BJ (cell line): ENCODE data around the gene KCTD2. TPM values are rescaled to one million over a fixed set of nuclear protein-coding genes. Genes with fewer than 3 reads are reported as not detected.

ENCODE experiments used
- CTCF ChIA-PET: fragments of 350-600 bp; formaldehyde crosslinking; extraction: SDS; loops from one replicate; lab custom pipeline; 2021; ENCODE audit warnings: antibody characterized with exemption, inconsistent platforms; lab: Yijun Ruan, JAX
- POLR2A ChIA-PET: fragments of 300-600 bp; sonication (Branson Sonifier 250); formaldehyde crosslinking; extraction: SDS; loops from one replicate; lab custom pipeline; 2021; ENCODE audit warnings: antibody characterized with exemption; lab: Charles Lee
- DNase-seq: peaks from one replicate; pipeline ENCODE4 v3.0.0-alpha.2; 2011; ENCODE audit warnings: low read depth
- H3K27me3 ChIP-seq: 2 replicates; pipeline ENCODE4 v1.6.0; 2011; ENCODE audit warnings: low read length; ENCODE audit not compliant: control insufficient read depth, insufficient read depth
- H3K36me3 ChIP-seq: 2 replicates; pipeline ENCODE4 v1.5.1; 2011; ENCODE audit warnings: low read length; ENCODE audit not compliant: control insufficient read depth, insufficient read depth
- H3K4me3 ChIP-seq: 2 replicates; pipeline ENCODE4 v1.5.1; 2011; ENCODE audit warnings: low read depth, mild to moderate bottlenecking, control low read depth, low read length
- CTCF ChIP-seq: IDR thresholded peaks from 2 replicates; pipeline ENCODE4 v1.5.1; 2011; ENCODE audit warnings: low read depth, mild to moderate bottlenecking, control low read depth, inconsistent platforms, low read length, moderate library complexity; ENCODE audit not compliant: insufficient read depth
- polyA plus RNA-seq: library from polyadenylated mRNA; depleted of rRNA; stranded (reverse); fragments of >200 nt; gene quantifications from 2 replicates; pipeline ENCODE4 v1.2.3, GENCODE V29; 2011

Gene KCTD2
- polyA plus RNA-seq, 1 experiment, result 28.0 TPM

GRCh38 chr17:75049706-75050105 lies 2.7 kb downstream of the KCTD2 start:
- DNase-seq, result no peak

GRCh38 chr17:75051941-75052340 lies 4.9 kb downstream of the KCTD2 start:
- ChIA-PET POLR2A (no interaction called here), CTCF (interaction anchor here (1.2 to 1.4 kb wide), 2 partner anchors 90 to 150 kb away, joined by 3 read pairs; no protein-coding TSS in a partner anchor)
- no peak for TF ChIP-seq CTCF
- H3K4me3 ChIP-seq, result no peak overlapping the region
- peaks cover 4% of the 10 kb centered on the region; the same call in 1 of the 2 replicates for H3K36me3 ChIP-seq
- DNase-seq, result no peak
- no peaks in the 10 kb centered on the region for H3K27me3 ChIP-seq

More at GRCh38 chr17:75049706-75050105, 2.7 kb downstream of the KCTD2 start:
- CTCF ChIA-PET, result interaction anchor here (0.7 to 3.6 kb wide), 5 partner anchors 10 to 152 kb away, joined by 3 to 17 read pairs (median 7); partner anchors contain the start of gene CDR2L
- Histone ChIP-seq H3K4me3 (no peak overlapping the region), H3K36me3 (peaks cover 4% of the 10 kb centered on the region; the same call in 1 of the 2 replicates), H3K27me3 (no peaks in the 10 kb centered on the region)
- POLR2A ChIA-PET, result no interaction called here
- TF ChIP-seq CTCF, result no peak

GRCh38 chr17:75059369-75060345 lies 12.6 kb downstream of the KCTD2 start:
- DNase-seq, result peak; percentile 65
- Histone ChIP-seq H3K4me3 (no peak overlapping the region), H3K36me3 (peaks cover 23% of the 10 kb centered on the region), H3K27me3 (no peaks in the 10 kb centered on the region)
- POLR2A ChIA-PET, result interaction anchor here (0.7 to 1.5 kb wide), 4 partner anchors 28 to 142 kb away, joined by 4 to 5 read pairs (median 5); partner anchors contain the start of gene SLC16A5
- CTCF ChIA-PET, result interaction anchor here (0.5 to 4.7 kb wide), 34 partner anchors 9 to 344 kb away, joined by 3 to 35 read pairs (median 5); partner anchors contain the start of genes ATP5PD, KCTD2, MRPL58 and NT5C
- TF ChIP-seq CTCF, result peak; percentile 60

- no peak overlapping the region for H3K4me3 ChIP-seq
- POLR2A ChIA-PET, result interaction anchor here (0.7 to 1.5 kb wide), 4 partner anchors 27 to 141 kb away, joined by 4 to 5 read pairs (median 5); partner anchors contain the start of gene SLC16A5
- peaks cover 24% of the 10 kb centered on the region for H3K36me3 ChIP-seq
- CTCF ChIA-PET, result interaction anchor here (0.5 to 4.7 kb wide), 31 partner anchors 9 to 344 kb away, joined by 3 to 35 read pairs (median 5); partner anchors contain the start of genes ATP5PD, KCTD2 and NT5C
- TF ChIP-seq CTCF, result no peak
- DNase-seq, result no peak
- no peaks in the 10 kb centered on the region for H3K27me3 ChIP-seq
These were observed 13.5 kb downstream of the KCTD2 start for GRCh38 chr17:75060434-75061054.
